Activated naive CD4-positive, alpha-beta T cell treated with anti-CD3 and anti-CD28 coated beads for 36 hours (primary cell): Measurements from ENCODE around the gene MRPS6. TPM values are rescaled to one million over a fixed set of nuclear protein-coding genes. Genes with fewer than 3 reads are reported as not detected.

Source experiments
- CTCF ChIA-PET: fragments of 350-600 bp; sonication (Branson Sonifier 250); formaldehyde crosslinking; loops from one replicate; lab custom pipeline; 2021; ENCODE audit warnings: antibody characterized with exemption; lab: Charles Lee
- DNase-seq: peaks from one replicate; pipeline ENCODE4 v3.0.0-alpha.2; 2020
- H3K27ac Mint-ChIP-seq: one replicate; pipeline ENCODE4 v1.8.0; 2021; ENCODE audit warnings: mild to moderate bottlenecking, mixed read lengths
- H3K27me3 Mint-ChIP-seq: one replicate; pipeline ENCODE4 v1.8.0; 2021; ENCODE audit warnings: low read depth, mixed read lengths
- H3K36me3 Mint-ChIP-seq: one replicate; pipeline ENCODE4 v1.8.0; 2021; ENCODE audit warnings: low read depth, mixed read lengths
- H3K4me1 Mint-ChIP-seq: one replicate; pipeline ENCODE4 v1.8.0; 2021; ENCODE audit warnings: low read depth, mixed read lengths
- H3K4me3 Mint-ChIP-seq: one replicate; pipeline ENCODE4 v1.8.0; 2021; ENCODE audit warnings: mild to moderate bottlenecking, moderate library complexity, mixed read lengths
- H3K9me3 Mint-ChIP-seq: one replicate; pipeline ENCODE4 v1.8.0; 2021; ENCODE audit warnings: mixed read lengths
- intact Hi-C: fragments of 100-400 bp; cut with micrococcal nuclease; formaldehyde crosslinking; loops from one replicate; pipeline ENCODE4 v1.15.1; 2023
- total RNA-seq, 2 experiments: library from RNA; stranded (reverse); gene quantifications; one replicate each; pipeline ENCODE4 v1.2.3, GENCODE V29; 2021

The MRPS6 gene
- total RNA-seq, 2 experiments from 2014 or later, result 78.9 to 80.0 TPM

GRCh38 chr21:34186109-34186719 lies 112.8 kb downstream of the MRPS6 start:
- no peaks in the 10 kb centered on the region for H3K36me3 Mint-ChIP-seq
- DNase-seq, result no peak
- H3K27ac Mint-ChIP-seq, result no peak overlapping the region
- H3K9me3 Mint-ChIP-seq, result no peaks in the 10 kb centered on the region
- H3K27me3 Mint-ChIP-seq, result no peaks in the 10 kb centered on the region
- peaks cover 8% of the 10 kb centered on the region for H3K4me1 Mint-ChIP-seq
- CTCF ChIA-PET, result interaction anchor here (0.5 to 0.8 kb wide), 2 partner anchors 18 to 27 kb away, joined by 3 read pairs; no protein-coding TSS in a partner anchor
- no peak overlapping the region for H3K4me3 Mint-ChIP-seq
- intact Hi-C loops, result no loop called here

DNA sequence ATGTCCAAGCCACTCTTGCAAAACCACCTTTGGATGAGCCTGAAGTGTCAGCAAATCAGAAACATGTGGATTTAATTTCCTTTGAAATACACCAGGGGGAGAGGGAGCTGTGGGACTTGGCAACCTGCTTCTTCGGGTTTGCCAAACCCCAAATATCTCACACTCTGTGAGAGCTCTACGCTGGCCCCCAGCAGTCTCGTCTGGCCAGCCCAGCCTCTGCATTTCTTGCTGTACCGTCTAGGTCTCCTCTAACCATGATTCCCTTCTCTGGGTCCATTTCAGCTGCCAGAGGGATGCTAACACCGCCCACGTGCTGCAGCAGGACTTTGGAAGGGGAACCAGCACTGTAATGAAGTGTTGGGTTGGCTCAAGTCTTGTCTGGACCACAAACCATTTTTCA lies 114.6 kb downstream of the MRPS6 start:
- H3K27me3 Mint-ChIP-seq, result no peaks in the 10 kb centered on the region

GRCh38 chr21:34189506-34189905 lies 116.1 kb downstream of the MRPS6 start:
- Mint-ChIP-seq H3K4me3 (no peak overlapping the region), H3K27ac (no peak overlapping the region)

More for the DNA sequence above, 114.6 kb downstream of the MRPS6 start:
- Mint-ChIP-seq H3K4me1 (peaks cover 16% of the 10 kb centered on the region), H3K9me3 (no peaks in the 10 kb centered on the region), H3K27ac (no peak overlapping the region), H3K36me3 (no peaks in the 10 kb centered on the region), H3K4me3 (no peak overlapping the region)
- no peak for DNase-seq
- CTCF ChIA-PET, result no interaction called here
- intact Hi-C loops, result no loop called here

GRCh38 chr21:34190576-34191321 lies 117.4 kb downstream of the MRPS6 start:
- DNase-seq, result no peak
- Mint-ChIP-seq H3K4me3 (no peak overlapping the region), H3K27me3 (no peaks in the 10 kb centered on the region), H3K9me3 (peaks cover 6% of the 10 kb centered on the region), H3K36me3 (no peaks in the 10 kb centered on the region), H3K27ac (no peak overlapping the region), H3K4me1 (peaks cover 21% of the 10 kb centered on the region)
- intact Hi-C loops, result no loop called here
- CTCF ChIA-PET, result no interaction called here

More at GRCh38 chr21:34189506-34189905, 116.1 kb downstream of the MRPS6 start:
- Mint-ChIP-seq H3K9me3 (peaks cover 6% of the 10 kb centered on the region), H3K36me3 (no peaks in the 10 kb centered on the region), H3K4me1 (peaks cover 21% of the 10 kb centered on the region), H3K27me3 (no peaks in the 10 kb centered on the region)
- DNase-seq, result no peak
- intact Hi-C loops, result no loop called here
- CTCF ChIA-PET, result no interaction called here

GRCh38 chr21:34191876-34192275 lies 118.5 kb downstream of the MRPS6 start:
- Mint-ChIP-seq H3K27me3 (no peaks in the 10 kb centered on the region), H3K4me1 (peaks cover 21% of the 10 kb centered on the region), H3K9me3 (peaks cover 6% of the 10 kb centered on the region), H3K4me3 (no peak overlapping the region), H3K36me3 (no peaks in the 10 kb centered on the region), H3K27ac (no peak overlapping the region)
- DNase-seq, result no peak
- CTCF ChIA-PET, result no interaction called here
- intact Hi-C loops, result no loop called here

Other genes with a start within 250 kb of the MRPS6 start
- gene ATP5PO, start 157.8 kb upstream of the MRPS6 start, total RNA-seq, result 100 to 1,000 TPM; 230 TPM
- 10 to 100 TPM; 21.2 to 21.7 TPM for gene SLC5A3, start within 50 bp of the MRPS6 start, total RNA-seq